Neural cell (in vitro differentiated cells): ENCODE results near the gene AGPAT3. TPM values are rescaled to one million over a fixed set of nuclear protein-coding genes. Genes with fewer than 3 reads are reported as not detected.

Source experiments
- H2AFZ ChIP-seq: fragments of 200-600, 300-800 bp; sonication (generic), shearing (Covaris generic); 2 replicates; pipeline ENCODE4 v1.6.0; 2014; ENCODE audit warnings: low read depth, mild to moderate bottlenecking, antibody characterized with exemption, low read length, moderate library complexity
- H3F3A ChIP-seq: fragments of 200-600 bp; shearing (Covaris generic); 2 replicates; pipeline ENCODE4 v1.6.1; 2016; ENCODE audit warnings: mild to moderate bottlenecking, moderate library complexity, mixed read lengths, antibody characterized with exemption, low read length; ENCODE audit not compliant: insufficient read depth, poor library complexity, severe bottlenecking
- H3K27ac ChIP-seq: fragments of 200-600, 300-800 bp; sonication (generic), shearing (Covaris generic); 2 replicates; pipeline ENCODE4 v1.5.1; 2014; ENCODE audit warnings: mild to moderate bottlenecking, low read length, moderate library complexity
- H3K27me3 ChIP-seq: fragments of 300-800, 200-600 bp; sonication (generic), shearing (Covaris generic); 2 replicates; pipeline ENCODE4 v1.6.0; 2014; ENCODE audit warnings: mild to moderate bottlenecking, low read depth, low read length, moderate library complexity; ENCODE audit not compliant: insufficient read depth
- H3K36me3 ChIP-seq: fragments of 300-800, 200-600 bp; sonication (generic), shearing (Covaris generic); 2 replicates; pipeline ENCODE4 v1.5.1; 2014; ENCODE audit warnings: mild to moderate bottlenecking, antibody characterized with exemption, low read length, moderate library complexity; ENCODE audit not compliant: insufficient read depth
- H3K4me2 ChIP-seq: fragments of 300-800, 200-600 bp; sonication (generic), shearing (Covaris generic); 2 replicates; pipeline ENCODE4 v1.6.0; 2014; ENCODE audit warnings: mild to moderate bottlenecking, low read length
- H3K4me3 ChIP-seq: fragments of 300-800, 200-600 bp; sonication (generic), shearing (Covaris generic); 2 replicates; pipeline ENCODE4 v1.5.1; 2014; ENCODE audit warnings: mild to moderate bottlenecking, low read length, moderate library complexity
- H3K79me2 ChIP-seq: fragments of 200-600 bp; shearing (Covaris generic); replicated peaks from 2 replicates; pipeline ENCODE4 v1.6.0; 2014; ENCODE audit warnings: mild to moderate bottlenecking, low read length, moderate library complexity; ENCODE audit not compliant: insufficient read depth
- H3K9ac ChIP-seq: fragments of 300-800, 200-600 bp; sonication (generic), shearing (Covaris generic); 2 replicates; pipeline ENCODE4 v1.6.1; 2016; ENCODE audit warnings: mild to moderate bottlenecking, low read length, mixed read lengths
- H3K9me2 ChIP-seq: fragments of 200-600 bp; shearing (Covaris generic); 2 replicates; pipeline ENCODE4 v1.6.1; 2016; ENCODE audit warnings: mild to moderate bottlenecking, low read length, mixed read lengths; ENCODE audit not compliant: insufficient read depth
- H3K9me3 ChIP-seq: fragments of 200-600, 300-800 bp; sonication (generic), shearing (Covaris generic); 2 replicates; pipeline ENCODE4 v1.6.1; 2016; ENCODE audit warnings: mild to moderate bottlenecking, mixed run types, low read length, moderate library complexity, mixed read lengths
- H4K20me1 ChIP-seq: fragments of 200-600 bp; shearing (Covaris generic); 2 replicates; pipeline ENCODE4 v1.6.1; 2016; ENCODE audit warnings: mild to moderate bottlenecking, mixed run types; ENCODE audit not compliant: insufficient read depth
- CTCF ChIP-seq: fragments of 450-650 bp; IDR thresholded peaks from 2 replicates; pipeline ENCODE4 v1.5.1; 2014; ENCODE audit warnings: antibody characterized with exemption, mild to moderate bottlenecking, moderate library complexity; ENCODE audit not compliant: poor library complexity, severe bottlenecking
- EP300 ChIP-seq: fragments of 450-650 bp; conservative IDR thresholded peaks from 2 replicates; pipeline ENCODE4 v1.6.1; 2014; ENCODE audit warnings: antibody characterized with exemption, mild to moderate bottlenecking, moderate library complexity; ENCODE audit not compliant: poor library complexity, severe bottlenecking
- EZH2 ChIP-seq: fragments of 200-600, 300-800 bp; shearing (Covaris generic), sonication (generic); IDR thresholded peaks from 2 replicates; pipeline ENCODE4 v1.6.1; 2014; ENCODE audit warnings: antibody characterized with exemption, low read length, borderline replicate concordance, mild to moderate bottlenecking; ENCODE audit not compliant: insufficient read depth, poor library complexity, severe bottlenecking
- MXI1 ChIP-seq: fragments of 450-650 bp; conservative IDR thresholded peaks from 2 replicates; pipeline ENCODE4 v1.6.1; 2014; ENCODE audit warnings: antibody characterized with exemption, mild to moderate bottlenecking; ENCODE audit not compliant: poor library complexity, severe bottlenecking
- POLR2AphosphoS5 ChIP-seq: IDR thresholded peaks from 2 replicates; pipeline ENCODE4 v1.6.1; 2012
- RAD21 ChIP-seq: fragments of 450-650 bp; conservative IDR thresholded peaks from 2 replicates; pipeline ENCODE4 v1.6.1; 2014; ENCODE audit warnings: antibody characterized with exemption, mild to moderate bottlenecking, moderate library complexity
- REST ChIP-seq: IDR thresholded peaks from 2 replicates; pipeline ENCODE4 v1.6.1; 2012; ENCODE audit warnings: borderline replicate concordance
- SMC3 ChIP-seq: fragments of 450-650 bp; conservative IDR thresholded peaks from 2 replicates; pipeline ENCODE4 v1.6.1; 2014; ENCODE audit warnings: antibody characterized with exemption, mild to moderate bottlenecking, moderate library complexity; ENCODE audit not compliant: poor library complexity
- TAF1 ChIP-seq: IDR thresholded peaks from 2 replicates; pipeline ENCODE4 v1.6.1; 2012; ENCODE audit warnings: low read depth
- polyA plus RNA-seq: library from polyadenylated mRNA; depleted of rRNA; stranded (reverse); fragments of >200 nt; gene quantifications from 2 replicates; pipeline ENCODE4 v1.2.3, GENCODE V29; 2014

AGPAT3 gene
- polyA plus RNA-seq, 1 donor from 2014 or later, result 8.4 TPM

- TF ChIP-seq EP300, result no peak
- TF ChIP-seq TAF1, result no peak
- TF ChIP-seq CTCF, result no peak
- TF ChIP-seq SMC3, result no peak
- TF ChIP-seq RAD21, result no peak
- no peak for TF ChIP-seq POLR2AphosphoS5
- TF ChIP-seq REST, result no peak
- TF ChIP-seq MXI1, result no peak
- TF ChIP-seq EZH2, result no peak
- Histone ChIP-seq H3K9me3 (no peaks in the 10 kb centered on the region), H3K27ac (no peak overlapping the region), H3K79me2 (peaks cover 56% of the 10 kb centered on the region), H3K27me3 (no peaks in the 10 kb centered on the region), H3K9me2 (no peaks in the 10 kb centered on the region), H3F3A (no peaks in the 10 kb centered on the region), H4K20me1 (no peaks in the 10 kb centered on the region), H2AFZ (no peak overlapping the region), H3K4me3 (no peak overlapping the region), H3K9ac (no peak overlapping the region), H3K4me2 (no peak overlapping the region), H3K36me3 (no peaks in the 10 kb centered on the region)
Measured at GRCh38 chr21:44018813-44019567, 154.0 kb downstream of the AGPAT3 start.

- Histone ChIP-seq H3K4me3 (no peak overlapping the region), H3K9me2 (no peaks in the 10 kb centered on the region), H3K4me2 (no peak overlapping the region), H3K9ac (no peak overlapping the region), H3K27ac (no peak overlapping the region), H3K36me3 (no peaks in the 10 kb centered on the region), H2AFZ (no peak overlapping the region), H3K9me3 (no peaks in the 10 kb centered on the region), H3K79me2 (peaks cover 54% of the 10 kb centered on the region), H3K27me3 (no peaks in the 10 kb centered on the region), H4K20me1 (no peaks in the 10 kb centered on the region), H3F3A (no peaks in the 10 kb centered on the region)
- TF ChIP-seq MXI1, result no peak
- no peak for TF ChIP-seq POLR2AphosphoS5
Measured at GRCh38 chr21:44019568-44019958, 154.5 kb downstream of the AGPAT3 start.
